ENCODE measurements around the gene ZFP90.

ZFP90 gene

GRCh38 chr16:68590201-68590994, 51.3 kb downstream of the ZFP90 start:
- Histone ChIP-seq H3K4me2 (0 out of 22 replicates have a peak overlapping the region, but pooled peaks of 1 of the 11 experiments have one; percentile 5), H3K9ac (no peak overlapping the region), H3K27ac (no peak overlapping the region), H3K27me3 (no peaks in the 10 kb centered on the region), H3K4me1 (peaks cover 0 to 5% (median 0%) of the 10 kb centered on the region in 10 experiments; a peak in 1 of 20 replicates), H3K36me3 (no peaks in the 10 kb centered on the region; a peak in 1 of 22 replicates), H4K20me1 (no peaks in the 10 kb centered on the region), H3K9me3 (replicated peaks in 1 of 11) (peaks cover 17 to 32% (median 24%) of the 10 kb centered on the region in 11 experiments), H3K4me3 (no peak overlapping the region)
- TF ChIP-seq Cebpa-rat (IDR thresholded peaks at IDR 0.05) = no peak

GRCh38 chr16:68592466-68593337, 53.6 kb downstream of the ZFP90 start:
- Histone ChIP-seq H4K20me1 (no peaks in the 10 kb centered on the region), H3K27ac (no peak overlapping the region), H3K4me3 (no peak overlapping the region), H3K4me2 (no peak overlapping the region), H3K36me3 (no peaks in the 10 kb centered on the region; a peak in 1 of 22 replicates), H3K27me3 (no peaks in the 10 kb centered on the region), H3K9me3 (replicated peaks in 1 of 11) (peaks cover 17 to 32% (median 24%) of the 10 kb centered on the region in 11 experiments), H3K9ac (no peak overlapping the region), H3K4me1 (peaks cover 0 to 5% (median 0%) of the 10 kb centered on the region in 10 experiments; a peak in 1 of 20 replicates)
- TF ChIP-seq Cebpa-rat (IDR thresholded peaks at IDR 0.05) = no peak

- no peak overlapping the region for H3K4me2 ChIP-seq
- no peaks in the 10 kb centered on the region for H3K27me3 ChIP-seq
- H3K4me1 ChIP-seq = no peaks in the 10 kb centered on the region
- H4K20me1 ChIP-seq = no peaks in the 10 kb centered on the region
- H3K4me3 ChIP-seq = no peak overlapping the region
- no peak overlapping the region for H3K27ac ChIP-seq
- H3K9me3 ChIP-seq (replicated peaks in 1 of 11) = peaks cover 15 to 30% (median 19%) of the 10 kb centered on the region in 11 experiments; a peak in 21 of 22 replicates
- no peak overlapping the region for H3K9ac ChIP-seq
- no peaks in the 10 kb centered on the region; a peak in 1 of 22 replicates for H3K36me3 ChIP-seq
- no peak for TF ChIP-seq Cebpa-rat (IDR thresholded peaks at IDR 0.05)
These were observed 57.2 kb downstream of the ZFP90 start for GRCh38 chr16:68596266-68596665.

GRCh38 chr16:68599586-68599985, 60.5 kb downstream of the ZFP90 start:
- H3K4me2 ChIP-seq = no peak overlapping the region
- no peaks in the 10 kb centered on the region for H4K20me1 ChIP-seq
- H3K9me3 ChIP-seq (replicated peaks in 1 of 11) = peaks cover 0 to 4% (median 0%) of the 10 kb centered on the region in 11 experiments; a peak in 2 of 22 replicates
- no peak for TF ChIP-seq Cebpa-rat (IDR thresholded peaks at IDR 0.05)
- H3K4me1 ChIP-seq = no peaks in the 10 kb centered on the region
- no peaks in the 10 kb centered on the region for H3K36me3 ChIP-seq
- H3K27ac ChIP-seq = no peak overlapping the region
- no peak overlapping the region for H3K9ac ChIP-seq
- no peak overlapping the region for H3K4me3 ChIP-seq
- no peaks in the 10 kb centered on the region for H3K27me3 ChIP-seq

- Histone ChIP-seq H3K4me1 (no peaks in the 10 kb centered on the region), H3K4me2 (no peak overlapping the region), H3K36me3 (no peaks in the 10 kb centered on the region), H3K27ac (no peak overlapping the region), H3K9ac (no peak overlapping the region), H4K20me1 (no peaks in the 10 kb centered on the region), H3K4me3 (no peak overlapping the region), H3K9me3 (replicated peaks in 1 of 11) (peaks cover 0 to 8% (median 0%) of the 10 kb centered on the region in 11 experiments; a peak in 1 of 22 replicates), H3K27me3 (no peaks in the 10 kb centered on the region)
- no peak for TF ChIP-seq Cebpa-rat (IDR thresholded peaks at IDR 0.05)
These were observed 66.7 kb downstream of the ZFP90 start for GRCh38 chr16:68605746-68606145.

GRCh38 chr16:68607443-68607842, 68.4 kb downstream of the ZFP90 start:
- no peak overlapping the region for H3K27ac ChIP-seq
- no peaks in the 10 kb centered on the region for H3K27me3 ChIP-seq
- no peak overlapping the region for H3K4me2 ChIP-seq
- peaks cover 0 to 11% (median 0%) of the 10 kb centered on the region in 11 experiments; a peak in 4 of 22 replicates for H3K9me3 ChIP-seq (replicated peaks in 1 of 11)
- no peak overlapping the region for H3K4me3 ChIP-seq
- H3K36me3 ChIP-seq = no peaks in the 10 kb centered on the region
- H3K4me1 ChIP-seq = no peaks in the 10 kb centered on the region
- TF ChIP-seq Cebpa-rat (IDR thresholded peaks at IDR 0.05) = no peak
- H4K20me1 ChIP-seq = no peaks in the 10 kb centered on the region
- no peak overlapping the region for H3K9ac ChIP-seq

- Histone ChIP-seq H3K4me2 (no peak overlapping the region), H3K4me1 (no peaks in the 10 kb centered on the region), H3K27me3 (no peaks in the 10 kb centered on the region), H3K4me3 (no peak overlapping the region), H4K20me1 (no peaks in the 10 kb centered on the region), H3K27ac (no peak overlapping the region), H3K9ac (no peak overlapping the region), H3K9me3 (replicated peaks in 1 of 11) (peaks cover 5 to 20% (median 8%) of the 10 kb centered on the region in 11 experiments; a peak in 21 of 22 replicates), H3K36me3 (no peaks in the 10 kb centered on the region; a peak in 1 of 22 replicates)
- TF ChIP-seq Cebpa-rat (IDR thresholded peaks at IDR 0.05) = no peak
These were observed 69.2 kb downstream of the ZFP90 start for GRCh38 chr16:68608330-68608729.

DNA sequence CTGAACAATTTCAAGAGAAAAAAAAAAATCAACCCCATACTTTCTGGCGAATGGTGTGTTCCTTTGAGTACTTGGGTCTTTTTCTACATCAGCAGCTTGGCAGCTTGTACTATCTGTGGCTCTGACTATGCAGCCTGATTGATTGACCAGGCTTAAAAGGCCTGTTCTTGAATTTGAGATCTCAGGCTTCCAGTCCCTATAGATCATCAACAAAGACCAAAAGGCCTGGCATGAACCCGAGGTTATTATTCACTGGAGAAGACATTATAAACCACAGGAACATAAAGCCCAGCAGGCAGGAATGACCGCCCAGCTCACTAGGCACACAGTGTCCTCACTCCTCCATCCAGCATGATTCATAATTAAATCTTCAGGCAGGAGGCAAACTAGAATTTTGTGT, 73.9 kb downstream of the ZFP90 start:
- no peak overlapping the region for H3K4me3 ChIP-seq
- H3K4me2 ChIP-seq = no peak overlapping the region
- no peak for TF ChIP-seq Cebpa-rat (IDR thresholded peaks at IDR 0.05)

GRCh38 chr16:68617734-68618133, 78.6 kb downstream of the ZFP90 start:
- peaks cover 21 to 34% (median 28%) of the 10 kb centered on the region in 11 experiments for H3K9me3 ChIP-seq (replicated peaks in 1 of 11)
- H3K36me3 ChIP-seq = no peaks in the 10 kb centered on the region; a peak in 3 of 22 replicates
- H3K4me3 ChIP-seq = no peak overlapping the region
- H3K4me2 ChIP-seq = no peak overlapping the region
- H4K20me1 ChIP-seq = no peaks in the 10 kb centered on the region
- no peak overlapping the region for H3K27ac ChIP-seq
- no peaks in the 10 kb centered on the region for H3K27me3 ChIP-seq
- no peak overlapping the region for H3K9ac ChIP-seq
- TF ChIP-seq Cebpa-rat (IDR thresholded peaks at IDR 0.05) = no peak
- peaks cover 0 to 9% (median 0%) of the 10 kb centered on the region in 10 experiments; a peak in 4 of 20 replicates for H3K4me1 ChIP-seq

More for the DNA sequence above, 73.9 kb downstream of the ZFP90 start:
- peaks cover 20 to 41% (median 26%) of the 10 kb centered on the region in 11 experiments for H3K9me3 ChIP-seq (replicated peaks in 1 of 11)
- H3K27me3 ChIP-seq = no peaks in the 10 kb centered on the region
- no peak overlapping the region for H3K9ac ChIP-seq
- H3K36me3 ChIP-seq = no peaks in the 10 kb centered on the region; a peak in 3 of 22 replicates
- H3K27ac ChIP-seq = no peak overlapping the region
- no peaks in the 10 kb centered on the region for H4K20me1 ChIP-seq
- peaks cover 0 to 9% (median 0%) of the 10 kb centered on the region in 10 experiments; a peak in 4 of 20 replicates for H3K4me1 ChIP-seq

All from BLaER1 treated with 17β-estradiol and CSF1 and Interleukin-3, amounts not matched to agents 10 nM and 100 nM (cell line).